GM12878 (cell line): Measurements from ENCODE around the gene PLSCR4. TPM values are rescaled to one million over a fixed set of nuclear protein-coding genes. Genes with fewer than 3 reads are reported as not detected.
"Not testable (repeated sequence)": the region's sequence is repeated elsewhere in the genome, so short reads cannot be mapped to it uniquely, and the experiment has no call there.

Source experiments
- ATAC-seq: fragments of 200-7000 bp; cut with Tn5 transposase; 3 replicates; pipeline ENCODE4 v1.9.1; 2020; ENCODE audit warnings: mild to moderate bottlenecking, moderate library complexity
- BruUV-seq: library from RNA; stranded (reverse); fragments of 400-500 nt; replicated peaks from 2 replicates; lab custom pipeline; 2021; lab: Mats Ljungman, UMichigan
- CTCF ChIA-PET: fragments of 300-600 bp; sonication (Branson Sonifier 250); formaldehyde crosslinking; extraction: SDS; loops from one replicate; lab custom pipeline; 2021; ENCODE audit warnings: inconsistent platforms; lab: Yijun Ruan, JAX
- POLR2A ChIA-PET: fragments of 350-600 bp; formaldehyde crosslinking; extraction: SDS; loops from one replicate; lab custom pipeline; 2021; ENCODE audit warnings: inconsistent platforms; lab: Charles Lee
- RAD21 ChIA-PET: fragments of 300-600 bp; sonication (Branson Sonifier 250); formaldehyde crosslinking; loops from one replicate; lab custom pipeline; 2023; ENCODE audit warnings: antibody characterized with exemption; ENCODE audit not compliant: unreplicated experiment; lab: Charles Lee
- SMC1A ChIA-PET: fragments of 300-600 bp; sonication (Branson Sonifier 250); formaldehyde crosslinking; loops from one replicate; lab custom pipeline; 2023; ENCODE audit not compliant: unreplicated experiment, uncharacterized antibody; lab: Charles Lee
- DNase-seq: peaks from one replicate; pipeline ENCODE4 v3.0.0-alpha.2; 2011; ENCODE audit warnings: low read depth, low spot score
- FAIRE-seq: peaks from 3 replicates; lab custom pipeline; 2011; peaks lifted over from hg19 to GRCh38; lab: Jason Lieb, UNC
- H2AFZ ChIP-seq: 2 replicates; pipeline ENCODE4 v1.6.0; 2011; ENCODE audit warnings: low read depth, low read length, control low read depth; ENCODE audit not compliant: control insufficient read depth
- H3K27ac ChIP-seq: 2 replicates; pipeline ENCODE4 v1.5.1; 2011; ENCODE audit warnings: control low read depth; ENCODE audit not compliant: control insufficient read depth, insufficient read depth
- H3K27me3 ChIP-seq, 2 experiments: replicated peaks in 1 of 2; 2 replicates each; pipeline versions ENCODE4 v1.6.0 to v1.6.1; 2011; ENCODE audit warnings: low read length in 1 of 2; ENCODE audit not compliant: control insufficient read depth in 2 of 2, insufficient read depth in 2 of 2
- H3K36me3 ChIP-seq, 2 experiments: 2 replicates each; pipeline ENCODE4 v1.5.1; 2011; ENCODE audit warnings: low read length in 1 of 2; ENCODE audit not compliant: control insufficient read depth in 2 of 2, insufficient read depth in 2 of 2
- H3K4me1 ChIP-seq: 2 replicates; pipeline ENCODE4 v1.6.1; 2011; ENCODE audit warnings: mild to moderate bottlenecking, low read length, moderate library complexity, mixed read lengths; ENCODE audit not compliant: control insufficient read depth, insufficient read depth
- H3K4me2 ChIP-seq: 2 replicates; pipeline ENCODE4 v1.6.0; 2011; ENCODE audit warnings: control low read depth; ENCODE audit not compliant: control insufficient read depth, insufficient read depth
- H3K4me3 ChIP-seq: fragments of 200-600 bp; sonication (generic); 2 replicates; pipeline ENCODE4 v1.5.1; 2016
- H3K79me2 ChIP-seq: 2 replicates; pipeline ENCODE4 v1.6.0; 2011; ENCODE audit warnings: low read length; ENCODE audit not compliant: control insufficient read depth, insufficient read depth
- H3K9ac ChIP-seq: 2 replicates; pipeline ENCODE4 v1.8.0; 2011; ENCODE audit warnings: low read length, control low read depth, mixed read lengths; ENCODE audit not compliant: control insufficient read depth, insufficient read depth
- H3K9me3 ChIP-seq: replicated peaks from 3 replicates; pipeline ENCODE4 v1.5.1; 2011; ENCODE audit warnings: mild to moderate bottlenecking, low read length; ENCODE audit not compliant: control insufficient read depth, insufficient read depth
- H4K20me1 ChIP-seq: 2 replicates; pipeline ENCODE4 v1.6.0; 2011; ENCODE audit not compliant: control insufficient read depth, insufficient read depth
- BRCA1 ChIP-seq: IDR thresholded peaks from 2 replicates; pipeline ENCODE4 v1.6.1; 2011; ENCODE audit warnings: low read depth, low read length, improper control_type of control experiment
- CREM ChIP-seq: IDR thresholded peaks from 2 replicates; pipeline ENCODE4 v1.6.1; 2014; ENCODE audit warnings: antibody characterized with exemption, low read depth
- EED ChIP-seq: sonication (generic); IDR thresholded peaks from 2 replicates; pipeline ENCODE4 v1.6.1; 2016; ENCODE audit warnings: antibody characterized with exemption, low read depth
- HDAC2 ChIP-seq: fragments of 200-600 bp; sonication (generic); IDR thresholded peaks from 2 replicates; pipeline ENCODE4 v1.6.1; 2017
- IKZF2 ChIP-seq, 2 experiments: fragments of 450-650 bp; IDR thresholded peaks; 2 replicates each; pipeline ENCODE4 v1.6.1; 2017; ENCODE audit warnings: mild to moderate bottlenecking in 2 of 2, moderate library complexity in 2 of 2
- KAT2A ChIP-seq: conservative IDR thresholded peaks from 2 replicates; pipeline ENCODE4 v1.6.1; 2011; ENCODE audit warnings: low read depth, low read length; ENCODE audit not compliant: control insufficient read depth
- KLF5 ChIP-seq: fragments of 450-650 bp; IDR thresholded peaks from 2 replicates; pipeline ENCODE4 v1.6.1; 2014; ENCODE audit warnings: mild to moderate bottlenecking; ENCODE audit not compliant: partially characterized antibody
- POLR2A ChIP-seq: IDR thresholded peaks from 2 replicates; pipeline ENCODE4 v1.6.1; 2011; ENCODE audit warnings: low read depth, mild to moderate bottlenecking, low read length
- RB1 ChIP-seq: fragments of 450-650 bp; formaldehyde crosslinking; IDR thresholded peaks from 2 replicates; pipeline ENCODE4 v1.6.1; 2017; ENCODE audit warnings: mild to moderate bottlenecking, borderline replicate concordance
- RELA ChIP-seq: fragments of 450-650 bp; IDR thresholded peaks from 2 replicates; pipeline ENCODE4 v1.8.0; 2014; ENCODE audit warnings: borderline replicate concordance; ENCODE audit not compliant: partially characterized antibody
- SMAD5 ChIP-seq: IDR thresholded peaks from 2 replicates; pipeline ENCODE4 v1.6.1; 2016; ENCODE audit warnings: antibody characterized with exemption, low read depth
- SMARCA5 ChIP-seq: fragments of 450-650 bp; IDR thresholded peaks from 2 replicates; pipeline ENCODE4 v1.6.1; 2017; ENCODE audit warnings: mild to moderate bottlenecking
- SUZ12 ChIP-seq: fragments of 200-600 bp; sonication (generic); IDR thresholded peaks from one replicate; pipeline ENCODE4 v1.6.1; 2018; ENCODE audit warnings: antibody characterized with exemption, mild to moderate bottlenecking; ENCODE audit not compliant: unreplicated experiment
- TAF1 ChIP-seq: IDR thresholded peaks from 2 replicates; pipeline ENCODE4 v1.6.1; 2011; ENCODE audit warnings: mild to moderate bottlenecking, low read depth, low read length, borderline replicate concordance
- WRNIP1 ChIP-seq: IDR thresholded peaks from 2 replicates; pipeline ENCODE4 v1.6.1; 2011; ENCODE audit warnings: low read depth, low read length, improper control_type of control experiment, borderline replicate concordance
- WGBS: methylation state at CpG from one replicate; pipeline ENCODE4 v1.1.6; 2016; ENCODE audit warnings: low lambda C conversion rate; ENCODE audit not compliant: insufficient replicate concordance, insufficient coverage; ENCODE audit errors: missing lambda C conversion rate; 5-methylcytosine and 5-hydroxymethylcytosine counted together
- in situ Hi-C: fragments of 300-500 bp; cut with MboI; formaldehyde crosslinking; loops from 9 replicates; pipeline ENCODE4 v1.14.3; 2018; ENCODE audit warnings: mixed read lengths
- intact Hi-C: fragments of 100-400 bp; cut with micrococcal nuclease; formaldehyde crosslinking; loops from one replicate; pipeline ENCODE4 v1.14.2; 2022; ENCODE audit not compliant: unreplicated experiment
- polyA plus RNA-seq, 11 experiments: library from polyadenylated mRNA; depleted of rRNA in 4 of 11; unstranded in 6 of 11; stranded (reverse) in 5 of 11; fragments of >200 nt; fragmentation: Nextera tagmentation in 4 of 11; fragmentation: Illumina TruSeq in 1 of 11; extraction: Ambion mirVana in 4 of 11; extraction: Trizol in 1 of 11; gene quantifications; 1 replicate in 1 of 11; 2 replicates in 10 of 11; pipeline versions ENCODE4 v1.2.1 to v1.2.3, GENCODE V29; 2011 to 2016; ENCODE audit warnings: inconsistent platforms in 2 of 11, missing spikeins in 2 of 11, low read depth in 1 of 11
- total RNA-seq, 4 experiments: library from RNA; depleted of rRNA in 3 of 4; stranded (reverse); fragments of >200 nt in 3 of 4; fragmentation: Illumina TruSeq in 1 of 4; extraction: Trizol in 1 of 4; gene quantifications; 2 replicates each; pipeline versions ENCODE4 v1.2.1 to v1.2.3, GENCODE V29; 2013 to 2021
- TF ChIP-seq, protein P1 (sequence below): fragments of 450-650 bp; IDR thresholded peaks from 2 replicates; pipeline ENCODE4 v1.6.1; 2016; ENCODE audit warnings: mild to moderate bottlenecking

PLSCR4 gene
- total and polyA plus RNA-seq, 10 of the 15 experiments (the other 5 are each of a cell fraction or from before 2014, with no cell fraction given): 0.02 TPM; not detected in 9

DNA sequence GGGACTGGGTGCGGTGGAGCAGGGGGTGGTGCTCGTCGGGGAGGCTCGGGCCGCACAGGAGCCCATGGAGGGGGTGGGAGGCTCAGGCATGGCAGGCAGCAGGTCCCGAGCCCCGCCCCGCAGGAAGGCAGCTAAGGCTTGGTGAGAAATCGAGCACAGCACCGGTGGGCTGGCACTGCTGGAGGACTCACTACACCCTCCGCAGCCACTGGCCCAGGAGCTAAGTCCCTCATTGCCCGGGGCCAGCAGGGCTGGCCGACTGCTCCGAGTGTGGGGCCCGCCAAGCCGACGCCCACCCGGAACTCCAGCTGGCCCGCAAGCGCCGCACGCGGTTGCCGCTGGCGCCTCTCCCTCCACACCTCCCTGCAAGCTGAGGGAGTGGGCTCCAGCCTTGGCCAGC, 25.4 kb downstream of the PLSCR4 start:
- H3K9me3 ChIP-seq, H4K20me1 ChIP-seq, RAD21 ChIA-PET, H3K4me3 ChIP-seq, H2AFZ ChIP-seq, H3K79me2 ChIP-seq, SMC1A ChIA-PET, ATAC-seq, H3K4me2 ChIP-seq, intact Hi-C loops, H3K27ac ChIP-seq, POLR2A ChIA-PET, H3K27me3 ChIP-seq, DNase-seq, FAIRE-seq, BruUV-seq, H3K9ac ChIP-seq, H3K4me1 ChIP-seq, in situ Hi-C loops, H3K36me3 ChIP-seq: not testable (repeated sequence)
- CTCF ChIA-PET: interaction anchor here (0.7 kb wide), 1 partner anchor 291 kb away, joined by 3 read pairs; no protein-coding TSS in a partner anchor
- WGBS: 49% methylated on average over 9 of the region's 25 CpGs

DNA sequence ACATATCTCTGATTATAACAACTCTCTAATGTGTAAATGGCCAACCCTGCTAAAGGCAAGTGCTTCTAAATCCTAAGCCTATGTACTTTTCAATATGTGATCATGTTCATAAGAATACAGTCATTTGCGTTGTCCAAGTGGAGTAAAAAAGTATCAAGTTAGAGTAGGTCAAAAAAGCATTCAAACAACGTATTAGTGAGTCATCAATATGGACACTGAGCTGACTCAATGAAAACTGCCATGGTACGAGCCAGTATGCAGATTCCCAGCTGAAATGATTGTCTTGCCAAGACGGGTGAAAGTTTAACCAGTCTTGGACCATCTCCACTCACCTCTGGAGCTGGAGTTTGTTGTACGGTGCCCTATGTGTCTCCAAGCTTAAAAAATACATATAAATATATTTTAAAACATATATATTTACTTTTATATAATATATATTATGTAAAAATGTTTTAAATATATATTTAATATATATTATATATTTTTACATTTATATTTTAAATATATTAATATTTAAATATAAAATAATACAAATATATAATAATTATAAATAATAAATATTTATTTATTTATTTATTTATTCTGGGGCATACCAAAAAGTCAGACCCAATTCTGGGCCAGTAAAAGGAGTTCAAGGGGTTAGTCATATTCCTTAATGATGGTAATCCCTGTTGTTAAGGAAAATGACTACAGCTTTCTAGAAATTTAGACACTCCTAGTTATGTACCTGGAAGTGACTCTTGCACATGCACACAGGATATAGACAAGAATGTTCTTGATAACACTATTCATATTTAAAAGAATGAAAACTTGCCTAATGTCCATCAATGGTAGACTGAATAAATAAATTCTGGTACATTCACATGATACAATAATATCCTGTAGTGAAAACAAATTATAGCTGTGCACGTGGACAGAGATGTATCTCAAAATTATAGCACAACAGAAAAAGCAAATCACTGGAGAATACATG, 27.2 kb downstream of the PLSCR4 start:
- H3K9me3 ChIP-seq: no peaks in the 10 kb centered on the region
- no peak overlapping the region for H3K9ac ChIP-seq
- intact Hi-C loops: no loop called here
- ChIA-PET RAD21 (interaction anchor here (0.5 kb wide), 1 partner anchor 376 kb away, joined by 3 read pairs; no protein-coding TSS in a partner anchor), CTCF (interaction anchor here (1.3 kb wide), 1 partner anchor 354 kb away, joined by 5 read pairs; no protein-coding TSS in a partner anchor), SMC1A (interaction anchor here (0.7 to 1.2 kb wide), 2 partner anchors 350 to 354 kb away, joined by 3 to 4 read pairs; no protein-coding TSS in a partner anchor), POLR2A (no interaction called here)
- BruUV-seq: no TSS peak
- H3K36me3 ChIP-seq: no peaks in the 10 kb centered on the region
- FAIRE-seq (no peak), ATAC-seq (no peak), DNase-seq (no peak)
- no peak overlapping the region for H3K4me2 ChIP-seq
- H3K79me2 ChIP-seq: no peaks in the 10 kb centered on the region
- no peaks in the 10 kb centered on the region for H3K4me1 ChIP-seq
- H4K20me1 ChIP-seq: no peaks in the 10 kb centered on the region
- no peak overlapping the region for H3K27ac ChIP-seq
- WGBS: 13% methylated on average over 6 of the region's 6 CpGs
- in situ Hi-C loops: no loop called here
- no peak overlapping the region for H3K4me3 ChIP-seq
- no peaks in the 10 kb centered on the region for H3K27me3 ChIP-seq
- no peak overlapping the region for H2AFZ ChIP-seq
- TF ChIP-seq CREM (no peak), SMARCA5 (no peak), TAF1 (no peak), RB1 (no peak), POLR2A (no peak), KAT2A (no peak), WRNIP1 (no peak), IKZF2 (IDR thresholded peaks at IDR 0.05) (no peak), BRCA1 (no peak), EED (no peak), SMAD5 (no peak), HDAC2 (no peak), SUZ12 (no peak), KLF5 (no peak), RELA (no peak)
- TF ChIP-seq, protein P1, sequence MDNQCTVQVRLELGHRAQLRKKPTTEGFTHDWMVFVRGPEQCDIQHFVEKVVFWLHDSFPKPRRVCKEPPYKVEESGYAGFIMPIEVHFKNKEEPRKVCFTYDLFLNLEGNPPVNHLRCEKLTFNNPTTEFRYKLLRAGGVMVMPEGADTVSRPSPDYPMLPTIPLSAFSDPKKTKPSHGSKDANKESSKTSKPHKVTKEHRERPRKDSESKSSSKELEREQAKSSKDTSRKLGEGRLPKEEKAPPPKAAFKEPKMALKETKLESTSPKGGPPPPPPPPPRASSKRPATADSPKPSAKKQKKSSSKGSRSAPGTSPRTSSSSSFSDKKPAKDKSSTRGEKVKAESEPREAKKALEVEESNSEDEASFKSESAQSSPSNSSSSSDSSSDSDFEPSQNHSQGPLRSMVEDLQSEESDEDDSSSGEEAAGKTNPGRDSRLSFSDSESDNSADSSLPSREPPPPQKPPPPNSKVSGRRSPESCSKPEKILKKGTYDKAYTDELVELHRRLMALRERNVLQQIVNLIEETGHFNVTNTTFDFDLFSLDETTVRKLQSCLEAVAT: no peak
